Astrocyte of the cerebellum (primary cell): ENCODE data around the gene SMYD3.

Source experiments
- DNase-seq: peaks from one replicate; pipeline ENCODE4 v3.0.0-alpha.2; 2011; ENCODE audit warnings: low read depth
- H3K4me3 ChIP-seq: 2 replicates; pipeline ENCODE4 v1.5.1; 2011; ENCODE audit warnings: mild to moderate bottlenecking, low read depth, low read length, moderate library complexity
- CTCF ChIP-seq: IDR thresholded peaks from 2 replicates; pipeline ENCODE4 v1.5.1; 2012; ENCODE audit warnings: low read length, low read depth, moderate library complexity, mild to moderate bottlenecking; ENCODE audit errors: missing control alignments
- in situ Hi-C: cut with HindIII; loops from 2 replicates; pipeline ENCODE4 v1.10.0; 2017; ENCODE audit warnings: low sequenced_read_pairs

The SMYD3 gene

GRCh38 chr1:246121533-246121932 lies 385.5 kb downstream of the SMYD3 start:
- H3K4me3 ChIP-seq = no peak overlapping the region
- in situ Hi-C loops = no loop called here
- no peak for TF ChIP-seq CTCF
- no peak for DNase-seq

GRCh38 chr1:246117066-246117791 lies 389.9 kb downstream of the SMYD3 start:
- TF ChIP-seq CTCF = peak; percentile 45
- DNase-seq = peak; percentile 43
- no peak overlapping the region for H3K4me3 ChIP-seq
- in situ Hi-C loops = no loop called here

DNA sequence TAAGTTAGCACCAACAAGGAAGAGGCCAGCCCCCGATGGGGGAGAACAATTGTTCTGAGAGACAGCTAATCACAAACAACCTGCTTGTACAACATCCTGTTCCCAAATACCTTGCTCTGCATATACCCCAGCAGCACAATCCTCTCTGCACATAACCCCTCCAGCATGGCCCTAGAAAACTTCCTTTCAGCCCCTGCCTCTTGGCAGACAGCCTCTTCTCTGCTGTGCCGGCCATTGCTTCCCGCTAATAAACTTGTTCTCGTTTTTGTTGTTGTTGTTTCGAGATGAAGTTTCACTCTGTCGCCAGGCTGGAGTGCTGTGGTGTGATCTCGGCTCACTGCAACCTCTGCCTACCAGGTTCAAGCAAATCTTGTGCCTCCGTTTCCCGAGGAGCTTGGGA lies 392.7 kb downstream of the SMYD3 start:
- DNase-seq = no peak
- no peak for TF ChIP-seq CTCF
- no peak overlapping the region for H3K4me3 ChIP-seq
- in situ Hi-C loops = no loop called here

- no peak for DNase-seq
- in situ Hi-C loops = no loop called here
- H3K4me3 ChIP-seq = no peak overlapping the region
- no peak for TF ChIP-seq CTCF
Measured at GRCh38 chr1:246113555-246114095, 393.5 kb downstream of the SMYD3 start.

GRCh38 chr1:246111570-246111969 lies 395.5 kb downstream of the SMYD3 start:
- DNase-seq = no peak
- no peak overlapping the region for H3K4me3 ChIP-seq
- no peak for TF ChIP-seq CTCF
- in situ Hi-C loops = no loop called here

- DNase-seq = no peak
- no peak for TF ChIP-seq CTCF
- H3K4me3 ChIP-seq = no peak overlapping the region
- in situ Hi-C loops = no loop called here
Measured at GRCh38 chr1:246110343-246111219, 396.5 kb downstream of the SMYD3 start.
